ENCODE data around the gene RUSC2. TPM values are rescaled to one million over a fixed set of nuclear protein-coding genes. Genes with fewer than 3 reads are reported as not detected.

The RUSC2 gene
- total and polyA plus RNA-seq, 2 of the 13 experiments (the other 11 are each of a cell fraction or from before 2014, with no cell fraction given) = 2.8 to 3.3 TPM

DNA sequence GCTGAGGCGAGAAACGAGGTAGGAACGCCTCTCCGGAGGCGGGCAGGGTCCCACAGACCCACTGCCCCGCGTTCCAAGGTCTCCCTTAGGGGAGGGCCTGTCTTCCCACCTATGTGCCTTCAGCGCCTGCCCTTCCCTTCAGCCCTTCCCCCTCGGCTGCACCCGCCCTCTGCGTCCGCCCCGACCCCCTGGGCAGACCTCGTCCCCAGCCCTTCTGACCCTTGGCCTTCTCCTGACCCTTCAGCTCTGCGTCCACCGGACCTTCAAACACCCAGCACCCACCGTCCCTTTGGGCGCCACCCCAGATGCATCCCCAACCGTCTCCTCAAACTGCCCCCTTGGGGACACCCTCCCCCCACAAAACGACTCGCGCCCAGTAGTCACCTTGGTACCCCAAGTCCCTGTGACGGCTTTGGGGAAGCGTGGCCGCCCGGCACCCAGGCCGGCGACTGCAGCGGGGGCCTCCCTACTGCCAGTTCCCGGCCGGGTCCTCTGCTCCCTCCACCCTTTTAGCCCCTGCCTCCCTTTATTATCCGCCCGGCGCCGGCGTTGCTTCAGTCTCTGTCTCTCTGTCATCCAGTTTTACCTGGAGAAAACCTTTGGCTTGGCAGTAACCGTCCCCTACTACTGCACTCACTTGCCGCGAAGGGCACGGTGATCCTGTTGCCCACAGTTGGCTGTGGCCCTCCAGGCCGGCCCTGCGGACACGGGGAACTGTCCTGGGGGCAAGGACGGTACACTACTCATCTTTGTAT is 421 bp downstream of the RUSC2 start (continued):
- TF ChIP-seq, protein P1, sequence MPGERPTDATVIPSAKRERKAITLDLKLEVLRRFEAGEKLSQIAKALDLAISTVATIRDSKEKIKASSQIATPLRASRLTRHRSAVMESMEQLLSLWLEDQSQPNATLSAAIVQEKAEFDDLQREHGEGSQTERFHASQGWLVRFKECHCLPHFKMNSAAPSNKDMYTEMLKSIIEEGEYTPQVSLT (CRISPR knock-in tag; IDR thresholded peaks at IDR 0.05; ENCODE audit: borderline replicate concordance, low read depth) = no peak
- TF ChIP-seq ZNF431 (CRISPR knock-in tag; IDR thresholded peaks at IDR 0.05; ENCODE audit: borderline replicate concordance, low read depth) (no peak), ZNF253 (CRISPR knock-in tag; IDR thresholded peaks at IDR 0.05; ENCODE audit: borderline replicate concordance) (no peak), CERS6 (CRISPR knock-in tag; IDR thresholded peaks at IDR 0.05) (no peak), ZNF639 (CRISPR knock-in tag; conservative IDR thresholded peaks at IDR 0.05) (no peak), BHLHE40 (IDR thresholded peaks at IDR 0.05; ENCODE audit: low read length) (no peak), ZZZ3 (CRISPR knock-in tag; IDR thresholded peaks at IDR 0.05; ENCODE audit: borderline replicate concordance) (no peak), ZSCAN29 (CRISPR knock-in tag; conservative IDR thresholded peaks at IDR 0.05) (peak; percentile 21; the same call in 1 of the 2 replicates), ZNF547 (CRISPR knock-in tag; IDR thresholded peaks at IDR 0.05) (no peak), ZNF224 (CRISPR knock-in tag; IDR thresholded peaks at IDR 0.05) (no peak; the same call in 1 of the 2 replicates), ZNF34 (CRISPR knock-in tag; IDR thresholded peaks at IDR 0.05; ENCODE audit: borderline replicate concordance) (no peak), ZKSCAN8 (CRISPR knock-in tag; IDR thresholded peaks at IDR 0.05; ENCODE audit: borderline replicate concordance) (no peak), TCF12 (IDR thresholded peaks at IDR 0.05) (no peak), TCF12 (CRISPR knock-in tag; IDR thresholded peaks at IDR 0.05) (no peak), RAD51 (IDR thresholded peaks at IDR 0.05; ENCODE audit: borderline replicate concordance) (no peak), HOXA3 (CRISPR knock-in tag; IDR thresholded peaks at IDR 0.05) (no peak), RNF2 (conservative IDR thresholded peaks at IDR 0.05; ENCODE audit: low read depth) (no peak), ZNF777 (CRISPR knock-in tag; IDR thresholded peaks at IDR 0.05) (no peak), ZNF30 (CRISPR knock-in tag; IDR thresholded peaks at IDR 0.05) (no peak)
- TF ChIP-seq, protein P2, sequence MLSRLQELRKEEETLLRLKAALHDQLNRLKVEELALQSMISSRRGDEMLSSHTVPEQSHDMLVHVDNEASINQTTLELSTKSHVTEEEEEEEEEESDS (CRISPR knock-in tag; IDR thresholded peaks at IDR 0.05; ENCODE audit: borderline replicate concordance) = no peak
- TF ChIP-seq, protein P3, sequence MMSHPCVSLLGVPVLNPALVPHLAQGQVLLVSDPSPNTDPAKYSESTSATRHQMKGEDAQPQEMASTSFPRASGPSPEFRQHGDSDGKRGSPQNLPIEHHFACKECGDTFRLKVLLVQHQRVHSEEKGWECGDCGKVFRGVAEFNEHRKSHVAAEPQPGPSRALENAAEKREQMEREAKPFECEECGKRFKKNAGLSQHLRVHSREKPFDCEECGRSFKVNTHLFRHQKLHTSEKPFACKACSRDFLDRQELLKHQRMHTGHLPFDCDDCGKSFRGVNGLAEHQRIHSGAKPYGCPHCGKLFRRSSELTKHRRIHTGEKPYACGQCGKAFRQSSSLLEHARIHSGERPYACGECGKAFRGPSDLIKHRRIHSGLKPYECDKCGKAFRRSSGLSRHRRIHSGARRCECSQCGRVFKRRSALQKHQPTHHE (CRISPR knock-in tag; IDR thresholded peaks at IDR 0.05; ENCODE audit: borderline replicate concordance) = no peak; the same call in 1 of the 2 replicates
- TF ChIP-seq, protein P4, sequence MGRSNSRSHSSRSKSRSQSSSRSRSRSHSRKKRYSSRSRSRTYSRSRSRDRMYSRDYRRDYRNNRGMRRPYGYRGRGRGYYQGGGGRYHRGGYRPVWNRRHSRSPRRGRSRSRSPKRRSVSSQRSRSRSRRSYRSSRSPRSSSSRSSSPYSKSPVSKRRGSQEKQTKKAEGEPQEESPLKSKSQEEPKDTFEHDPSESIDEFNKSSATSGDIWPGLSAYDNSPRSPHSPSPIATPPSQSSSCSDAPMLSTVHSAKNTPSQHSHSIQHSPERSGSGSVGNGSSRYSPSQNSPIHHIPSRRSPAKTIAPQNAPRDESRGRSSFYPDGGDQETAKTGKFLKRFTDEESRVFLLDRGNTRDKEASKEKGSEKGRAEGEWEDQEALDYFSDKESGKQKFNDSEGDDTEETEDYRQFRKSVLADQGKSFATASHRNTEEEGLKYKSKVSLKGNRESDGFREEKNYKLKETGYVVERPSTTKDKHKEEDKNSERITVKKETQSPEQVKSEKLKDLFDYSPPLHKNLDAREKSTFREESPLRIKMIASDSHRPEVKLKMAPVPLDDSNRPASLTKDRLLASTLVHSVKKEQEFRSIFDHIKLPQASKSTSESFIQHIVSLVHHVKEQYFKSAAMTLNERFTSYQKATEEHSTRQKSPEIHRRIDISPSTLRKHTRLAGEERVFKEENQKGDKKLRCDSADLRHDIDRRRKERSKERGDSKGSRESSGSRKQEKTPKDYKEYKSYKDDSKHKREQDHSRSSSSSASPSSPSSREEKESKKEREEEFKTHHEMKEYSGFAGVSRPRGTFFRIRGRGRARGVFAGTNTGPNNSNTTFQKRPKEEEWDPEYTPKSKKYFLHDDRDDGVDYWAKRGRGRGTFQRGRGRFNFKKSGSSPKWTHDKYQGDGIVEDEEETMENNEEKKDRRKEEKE (IDR thresholded peaks at IDR 0.05) = no peak
